PC-3 (cell line): ENCODE data around the gene PCBP3.
A peak's percentile ranks its signal among the peaks of the same experiment; 100 is the strongest.

Experiments used
- EZH2 ChIP-seq: fragments of 300-600 bp; sonication (generic); IDR thresholded peaks from one replicate; pipeline ENCODE4 v1.6.1; 2017; ENCODE audit warnings: antibody characterized with exemption, mild to moderate bottlenecking, low read length; ENCODE audit not compliant: unreplicated experiment
- EZH2phosphoT487 ChIP-seq: fragments of 300-600 bp; sonication (generic); IDR thresholded peaks from 2 replicates; pipeline ENCODE4 v1.6.1; 2018; ENCODE audit warnings: mild to moderate bottlenecking, antibody characterized with exemption, low read length, borderline replicate concordance
- TF ChIP-seq, protein P1 (sequence below): fragments of 300-600 bp; sonication (generic); conservative IDR thresholded peaks from 2 replicates; pipeline ENCODE4 v1.5.1; 2017; ENCODE audit warnings: antibody characterized with exemption, low read depth, mild to moderate bottlenecking, low read length

DNA sequence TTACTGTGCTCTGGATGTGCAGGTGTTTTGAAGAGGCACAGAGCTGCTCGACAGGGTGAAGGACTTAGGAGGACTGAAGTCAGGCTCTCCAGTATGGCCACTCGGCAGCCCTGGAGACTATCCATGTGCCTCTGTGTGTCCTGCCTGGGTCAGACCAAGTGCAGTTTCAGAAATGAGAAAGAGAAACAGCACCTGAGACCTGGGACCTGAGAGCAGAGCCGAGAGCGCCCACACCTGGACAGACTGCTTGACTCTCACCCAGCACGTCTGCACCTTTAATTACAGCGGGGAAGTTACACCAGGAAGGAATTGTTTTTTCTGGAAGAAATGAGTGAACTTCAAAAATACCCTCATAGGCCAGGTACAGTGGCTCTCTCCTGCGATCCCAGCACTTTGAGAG lies 278.4 kb downstream of the PCBP3 start:
- TF ChIP-seq, protein P1, sequence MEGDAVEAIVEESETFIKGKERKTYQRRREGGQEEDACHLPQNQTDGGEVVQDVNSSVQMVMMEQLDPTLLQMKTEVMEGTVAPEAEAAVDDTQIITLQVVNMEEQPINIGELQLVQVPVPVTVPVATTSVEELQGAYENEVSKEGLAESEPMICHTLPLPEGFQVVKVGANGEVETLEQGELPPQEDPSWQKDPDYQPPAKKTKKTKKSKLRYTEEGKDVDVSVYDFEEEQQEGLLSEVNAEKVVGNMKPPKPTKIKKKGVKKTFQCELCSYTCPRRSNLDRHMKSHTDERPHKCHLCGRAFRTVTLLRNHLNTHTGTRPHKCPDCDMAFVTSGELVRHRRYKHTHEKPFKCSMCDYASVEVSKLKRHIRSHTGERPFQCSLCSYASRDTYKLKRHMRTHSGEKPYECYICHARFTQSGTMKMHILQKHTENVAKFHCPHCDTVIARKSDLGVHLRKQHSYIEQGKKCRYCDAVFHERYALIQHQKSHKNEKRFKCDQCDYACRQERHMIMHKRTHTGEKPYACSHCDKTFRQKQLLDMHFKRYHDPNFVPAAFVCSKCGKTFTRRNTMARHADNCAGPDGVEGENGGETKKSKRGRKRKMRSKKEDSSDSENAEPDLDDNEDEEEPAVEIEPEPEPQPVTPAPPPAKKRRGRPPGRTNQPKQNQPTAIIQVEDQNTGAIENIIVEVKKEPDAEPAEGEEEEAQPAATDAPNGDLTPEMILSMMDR, result peak; percentile 20; the same call in 1 of the 2 replicates
- TF ChIP-seq EZH2 (no peak), EZH2phosphoT487 (no peak)
